Keratinocyte (primary cell): Measurements from ENCODE around the gene CCT8L2. TPM values are rescaled to one million over a fixed set of nuclear protein-coding genes. Genes with fewer than 3 reads are reported as not detected.
"Not testable (repeated sequence)": the region's sequence is repeated elsewhere in the genome, so short reads cannot be mapped to it uniquely, and the experiment has no call there.

Source experiments
- DNase-seq: peaks from one replicate; pipeline ENCODE4 v3.0.0-alpha.2; 2011; ENCODE audit warnings: low read depth, missing footprints, low spot score
- FAIRE-seq: peaks from 2 replicates; lab custom pipeline; 2011; peaks lifted over from hg19 to GRCh38; lab: Jason Lieb, UNC
- H2AFZ ChIP-seq: 2 replicates; pipeline ENCODE4 v1.6.0; 2012; ENCODE audit warnings: low read length, control low read depth, inconsistent platforms; ENCODE audit not compliant: control insufficient read depth
- H3K27ac ChIP-seq: 2 replicates; pipeline ENCODE4 v1.5.1; 2011; ENCODE audit warnings: low read length; ENCODE audit not compliant: control insufficient read depth, insufficient read depth
- H3K27me3 ChIP-seq: 3 replicates; pipeline ENCODE4 v1.6.0; 2011; ENCODE audit warnings: low read length; ENCODE audit not compliant: control insufficient read depth, insufficient read depth; ENCODE audit errors: extremely low read depth
- H3K36me3 ChIP-seq, 2 experiments: 2 replicates in 1 of 2; 3 replicates in 1 of 2; pipeline ENCODE4 v1.5.1; 2011; ENCODE audit warnings: low read length in 2 of 2, mild to moderate bottlenecking in 1 of 2; ENCODE audit not compliant: control insufficient read depth in 2 of 2, insufficient read depth in 2 of 2; ENCODE audit errors: extremely low read depth in 1 of 2
- H3K4me1 ChIP-seq: 3 replicates; pipeline ENCODE4 v1.5.1; 2011; ENCODE audit warnings: low read length; ENCODE audit not compliant: control insufficient read depth, insufficient read depth; ENCODE audit errors: extremely low read depth
- H3K4me2 ChIP-seq: 3 replicates; pipeline ENCODE4 v1.6.0; 2011; ENCODE audit warnings: low read depth, low read length; ENCODE audit not compliant: control insufficient read depth, insufficient read depth; ENCODE audit errors: extremely low read depth
- H3K4me3 ChIP-seq, 3 experiments: fragments of 200-600 bp in 1 of 3; sonication (generic) in 1 of 3; 2 replicates in 2 of 3; 3 replicates in 1 of 3; pipeline ENCODE4 v1.5.1; 2011 to 2016; ENCODE audit warnings: low read length in 3 of 3, mild to moderate bottlenecking in 3 of 3, control low read depth in 2 of 3, inconsistent platforms in 1 of 3, low read depth in 1 of 3, mixed read lengths in 1 of 3, mixed run types in 1 of 3, moderate library complexity in 1 of 3; ENCODE audit not compliant: control insufficient read depth in 2 of 3, insufficient read depth in 2 of 3; ENCODE audit errors: extremely low read depth in 1 of 3
- H3K79me2 ChIP-seq: 2 replicates; pipeline ENCODE4 v1.6.0; 2012; ENCODE audit warnings: low read length; ENCODE audit not compliant: control insufficient read depth, insufficient read depth
- H3K9ac ChIP-seq: 3 replicates; pipeline ENCODE4 v1.6.0; 2011; ENCODE audit warnings: low read length; ENCODE audit not compliant: control insufficient read depth, insufficient read depth; ENCODE audit errors: extremely low read depth
- H3K9me1 ChIP-seq: 3 replicates; pipeline ENCODE4 v1.6.0; 2011; ENCODE audit warnings: low read length; ENCODE audit not compliant: control insufficient read depth, insufficient read depth; ENCODE audit errors: extremely low read depth
- H3K9me3 ChIP-seq: 2 replicates; pipeline ENCODE4 v1.5.1; 2012; ENCODE audit warnings: low read depth, low read length; ENCODE audit not compliant: control insufficient read depth
- H4K20me1 ChIP-seq: 3 replicates; pipeline ENCODE4 v1.6.0; 2011; ENCODE audit warnings: low read length; ENCODE audit not compliant: control insufficient read depth, insufficient read depth; ENCODE audit errors: extremely low read depth
- dilution Hi-C: fragments of 300-500 bp; cut with MboI; formaldehyde crosslinking; loops from one replicate; pipeline ENCODE4 v1.7.0; 2020; ENCODE audit warnings: low sequenced_read_pairs; ENCODE audit not compliant: extremely low pct_ligation_motif_present
- polyA plus RNA-seq, 5 experiments: library from polyadenylated mRNA; depleted of rRNA in 3 of 5; stranded (reverse) in 3 of 5; stranded (forward) in 1 of 5; unstranded in 1 of 5; fragments of >200 nt; gene quantifications; 1 replicate in 1 of 5; 2 replicates in 3 of 5; 3 replicates in 1 of 5; pipeline versions ENCODE4 v1.2.1 to v1.2.3, GENCODE V29; 2011 to 2012; ENCODE audit warnings: missing spikeins in 2 of 5, low read depth in 1 of 5, low replicate concordance in 1 of 5

CCT8L2 gene
- polyA plus RNA-seq, 1 donor (not counting 4 experiments of a cell fraction or from before 2014, with no cell fraction given), result not detected

- H3K9ac ChIP-seq, H3K4me1 ChIP-seq, H3K4me2 ChIP-seq, H3K36me3 ChIP-seq, FAIRE-seq, H3K4me3 ChIP-seq, H3K9me3 ChIP-seq, dilution Hi-C loops, H4K20me1 ChIP-seq, H2AFZ ChIP-seq, H3K27me3 ChIP-seq, H3K9me1 ChIP-seq, H3K79me2 ChIP-seq, DNase-seq, H3K27ac ChIP-seq: not testable (repeated sequence)
Measured at GRCh38 chr22:16543310-16543709, 49.3 kb downstream of the CCT8L2 start.

Other genes with a start within 250 kb of the CCT8L2 start
- gene XKR3, start 232.6 kb upstream of the CCT8L2 start, polyA plus RNA-seq, result not detected in 3 replicates